Hepatocyte (in vitro differentiated cells): ENCODE results near the gene CRB1. TPM values are rescaled to one million over a fixed set of nuclear protein-coding genes. Genes with fewer than 3 reads are reported as not detected.

Experiments used
- DNase-seq: peaks from one replicate; pipeline ENCODE4 v3.0.0-alpha.2; 2016; ENCODE audit warnings: low spot score
- H2AFZ ChIP-seq: fragments of 200-600 bp; sonication (generic); 2 replicates; pipeline ENCODE4 v1.6.0; 2016; ENCODE audit warnings: antibody characterized with exemption, mild to moderate bottlenecking
- H3K27ac ChIP-seq: fragments of 200-600 bp; sonication (generic); 2 replicates; pipeline ENCODE4 v1.5.1; 2016; ENCODE audit warnings: mild to moderate bottlenecking
- H3K27me3 ChIP-seq: fragments of 200-600 bp; sonication (generic); 2 replicates; pipeline ENCODE4 v1.6.1; 2016
- H3K36me3 ChIP-seq: fragments of 200-600 bp; sonication (generic); replicated peaks from 2 replicates; pipeline ENCODE4 v1.5.1; 2016; ENCODE audit warnings: low read depth; ENCODE audit not compliant: insufficient read depth
- H3K4me1 ChIP-seq: fragments of 200-600 bp; sonication (generic); 2 replicates; pipeline ENCODE4 v1.5.1; 2016; ENCODE audit warnings: mild to moderate bottlenecking, moderate library complexity; ENCODE audit not compliant: insufficient read depth
- H3K4me2 ChIP-seq: fragments of 200-600 bp; sonication (generic); 2 replicates; pipeline ENCODE4 v1.6.0; 2016
- H3K4me3 ChIP-seq: fragments of 200-600 bp; sonication (generic); 2 replicates; pipeline ENCODE4 v1.5.1; 2016; ENCODE audit warnings: mild to moderate bottlenecking
- H3K79me2 ChIP-seq: fragments of 200-600 bp; sonication (generic); 2 replicates; pipeline ENCODE4 v1.6.0; 2017; ENCODE audit warnings: mild to moderate bottlenecking
- H3K9me2 ChIP-seq: fragments of 200-600 bp; sonication (generic); replicated peaks from 2 replicates; pipeline ENCODE4 v1.6.0; 2017; ENCODE audit warnings: mild to moderate bottlenecking; ENCODE audit not compliant: insufficient read depth
- H3K9me3 ChIP-seq: fragments of 200-600 bp; sonication (generic); 2 replicates; pipeline ENCODE4 v1.5.1; 2016; ENCODE audit warnings: low read depth, mild to moderate bottlenecking
- H4K20me1 ChIP-seq: fragments of 200-600 bp; sonication (generic); 2 replicates; pipeline ENCODE4 v1.6.0; 2016; ENCODE audit warnings: mild to moderate bottlenecking; ENCODE audit not compliant: insufficient read depth, poor library complexity, severe bottlenecking
- EZH2 ChIP-seq: fragments of 200-600 bp; sonication (generic); IDR thresholded peaks from 2 replicates; pipeline ENCODE4 v1.6.1; 2016; ENCODE audit warnings: antibody characterized with exemption, mild to moderate bottlenecking, borderline replicate concordance
- EZH2phosphoT487 ChIP-seq: fragments of 200-600 bp; sonication (generic); IDR thresholded peaks from one replicate; pipeline ENCODE4 v1.6.1; 2018; ENCODE audit warnings: antibody characterized with exemption, mild to moderate bottlenecking, low read depth, moderate library complexity; ENCODE audit not compliant: unreplicated experiment, severe bottlenecking
- WGBS: methylation state at CpG from one replicate; pipeline ENCODE4 v1.1.6; 2016; ENCODE audit warnings: low lambda C conversion rate; ENCODE audit errors: missing lambda C conversion rate; 5-methylcytosine and 5-hydroxymethylcytosine counted together
- polyA plus RNA-seq: library from polyadenylated mRNA; unstranded; fragments of >200 nt; fragmentation: Nextera tagmentation; extraction: Ambion mirVana; gene quantifications from 2 replicates; pipeline ENCODE4 v1.2.1, GENCODE V29; 2016
- total RNA-seq: library from RNA; depleted of rRNA; stranded (reverse); fragments of >200 nt; gene quantifications from 2 replicates; pipeline ENCODE4 v1.2.3, GENCODE V29; 2014
- TF ChIP-seq, protein P1 (sequence below): fragments of 200-600 bp; sonication (generic); IDR thresholded peaks from 2 replicates; pipeline ENCODE4 v1.5.1; 2016; ENCODE audit warnings: antibody characterized with exemption, mild to moderate bottlenecking; ENCODE audit not compliant: poor library complexity

CRB1 gene
- total and polyA plus RNA-seq, 2 experiments from 2014 or later, result 0.30 TPM; not detected in 1

DNA sequence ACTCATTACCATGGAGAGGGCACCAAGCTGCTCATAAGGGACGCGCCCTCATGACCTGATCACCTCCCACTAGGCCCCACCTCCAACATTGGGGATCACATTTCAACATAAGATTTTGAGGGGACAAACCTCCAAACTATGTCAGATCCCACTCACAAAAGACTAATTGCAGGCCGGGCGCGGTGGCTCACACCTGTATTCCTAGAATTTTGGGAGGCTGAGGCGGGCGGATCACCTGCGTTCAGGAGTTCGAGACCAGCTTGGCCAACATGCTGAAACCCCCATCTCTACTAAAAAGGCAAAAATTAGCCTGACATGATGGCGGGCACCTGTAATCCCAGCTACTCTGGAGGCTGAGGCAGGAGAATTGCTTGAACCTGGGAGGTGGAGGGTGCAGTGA lies 228.7 kb downstream of the CRB1 start:
- H3K9me2 ChIP-seq, result no peaks in the 10 kb centered on the region
- H3K27ac ChIP-seq, result no peak overlapping the region
- no peaks in the 10 kb centered on the region for H4K20me1 ChIP-seq
- H3K4me3 ChIP-seq, result no peak overlapping the region
- 83% methylated on average over 10 of the region's 10 CpGs for WGBS
- no peak for DNase-seq
- no peaks in the 10 kb centered on the region for H3K9me3 ChIP-seq
- no peaks in the 10 kb centered on the region for H3K79me2 ChIP-seq
- H3K36me3 ChIP-seq, result no peaks in the 10 kb centered on the region
- H3K4me1 ChIP-seq, result no peaks in the 10 kb centered on the region
- H3K4me2 ChIP-seq, result no peak overlapping the region
- H3K27me3 ChIP-seq, result no peaks in the 10 kb centered on the region
- TF ChIP-seq, protein P1, sequence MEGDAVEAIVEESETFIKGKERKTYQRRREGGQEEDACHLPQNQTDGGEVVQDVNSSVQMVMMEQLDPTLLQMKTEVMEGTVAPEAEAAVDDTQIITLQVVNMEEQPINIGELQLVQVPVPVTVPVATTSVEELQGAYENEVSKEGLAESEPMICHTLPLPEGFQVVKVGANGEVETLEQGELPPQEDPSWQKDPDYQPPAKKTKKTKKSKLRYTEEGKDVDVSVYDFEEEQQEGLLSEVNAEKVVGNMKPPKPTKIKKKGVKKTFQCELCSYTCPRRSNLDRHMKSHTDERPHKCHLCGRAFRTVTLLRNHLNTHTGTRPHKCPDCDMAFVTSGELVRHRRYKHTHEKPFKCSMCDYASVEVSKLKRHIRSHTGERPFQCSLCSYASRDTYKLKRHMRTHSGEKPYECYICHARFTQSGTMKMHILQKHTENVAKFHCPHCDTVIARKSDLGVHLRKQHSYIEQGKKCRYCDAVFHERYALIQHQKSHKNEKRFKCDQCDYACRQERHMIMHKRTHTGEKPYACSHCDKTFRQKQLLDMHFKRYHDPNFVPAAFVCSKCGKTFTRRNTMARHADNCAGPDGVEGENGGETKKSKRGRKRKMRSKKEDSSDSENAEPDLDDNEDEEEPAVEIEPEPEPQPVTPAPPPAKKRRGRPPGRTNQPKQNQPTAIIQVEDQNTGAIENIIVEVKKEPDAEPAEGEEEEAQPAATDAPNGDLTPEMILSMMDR, result no peak
- TF ChIP-seq EZH2phosphoT487, result no peak
- no peak for TF ChIP-seq EZH2
- H2AFZ ChIP-seq, result no peak overlapping the region

DNA sequence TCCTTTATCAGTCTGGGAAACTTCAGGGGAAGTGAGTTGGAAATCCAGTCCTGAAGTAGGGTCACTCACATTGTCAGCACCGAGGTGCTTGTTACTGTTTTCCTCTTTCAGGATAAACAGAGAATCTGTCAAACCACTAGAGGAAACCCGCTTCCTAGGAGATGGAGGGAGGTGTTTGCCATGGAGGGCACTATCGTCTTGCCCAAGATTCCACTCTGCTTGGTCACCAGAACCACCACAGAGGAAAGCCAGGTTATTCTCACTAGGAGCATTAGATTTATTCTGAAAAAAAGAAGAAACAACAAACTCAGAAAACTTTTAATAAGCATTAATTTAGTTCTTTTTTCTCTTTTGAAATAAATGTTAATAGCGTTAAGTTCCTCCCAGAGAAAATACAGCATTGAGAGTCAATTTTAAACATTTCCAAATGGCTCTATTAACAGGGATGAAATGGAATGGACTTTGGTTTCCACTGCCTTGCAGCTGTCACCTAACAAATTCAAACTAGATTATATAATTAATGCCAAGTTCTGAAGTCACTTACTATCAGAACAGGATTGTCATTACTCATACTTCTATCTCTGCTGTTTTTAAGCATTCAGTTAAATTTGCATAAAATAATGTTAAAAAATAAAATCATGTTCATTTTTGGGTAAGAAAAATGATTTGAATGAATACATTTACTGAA lies 242.8 kb downstream of the CRB1 start:
- Histone ChIP-seq H2AFZ (no peak overlapping the region), H3K9me2 (no peaks in the 10 kb centered on the region), H3K79me2 (no peaks in the 10 kb centered on the region), H3K36me3 (no peaks in the 10 kb centered on the region), H4K20me1 (no peaks in the 10 kb centered on the region), H3K27me3 (no peaks in the 10 kb centered on the region), H3K4me2 (no peak overlapping the region), H3K27ac (no peak overlapping the region), H3K4me1 (no peaks in the 10 kb centered on the region), H3K9me3 (no peaks in the 10 kb centered on the region), H3K4me3 (no peak overlapping the region)
- TF ChIP-seq EZH2 (no peak), EZH2phosphoT487 (no peak)
- TF ChIP-seq, protein P1, result no peak
- DNase-seq, result no peak
- WGBS, result 92% methylated on average over 4 of the region's 4 CpGs

DNA sequence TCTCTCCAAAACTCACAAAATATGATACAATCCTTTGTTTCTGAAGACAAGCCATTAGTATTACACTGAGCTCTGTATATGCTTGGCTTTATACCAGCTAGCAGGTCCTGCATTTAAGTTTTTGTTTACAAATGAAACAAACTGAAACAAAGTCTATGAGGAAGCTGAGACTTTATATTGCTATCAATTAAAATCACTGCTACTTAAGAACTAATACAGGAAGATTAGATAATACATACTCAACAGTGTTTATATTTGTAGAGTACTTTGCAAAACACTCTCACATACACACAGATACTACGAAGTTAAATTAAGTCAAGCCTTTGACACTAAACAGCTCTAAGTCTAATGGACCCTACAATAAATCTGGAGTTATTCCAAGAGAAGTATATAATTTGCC lies 247.4 kb downstream of the CRB1 start:
- no peak overlapping the region for H2AFZ ChIP-seq
- H3K4me3 ChIP-seq, result no peak overlapping the region
- H4K20me1 ChIP-seq, result no peaks in the 10 kb centered on the region
- TF ChIP-seq EZH2phosphoT487, result no peak
- no peak for TF ChIP-seq EZH2
- TF ChIP-seq, protein P1, result no peak
- no peaks in the 10 kb centered on the region for H3K9me3 ChIP-seq
- no peaks in the 10 kb centered on the region for H3K9me2 ChIP-seq
- WGBS, result 33% methylated on average over 1 of the region's 1 CpG
- no peaks in the 10 kb centered on the region for H3K79me2 ChIP-seq
- no peak overlapping the region for H3K27ac ChIP-seq
- no peaks in the 10 kb centered on the region for H3K27me3 ChIP-seq
- no peak for DNase-seq
- H3K4me1 ChIP-seq, result no peaks in the 10 kb centered on the region
- H3K36me3 ChIP-seq, result no peaks in the 10 kb centered on the region
- no peak overlapping the region for H3K4me2 ChIP-seq
